Caco-2 (cell line): ENCODE data around the gene KCTD8. TPM values are rescaled to one million over a fixed set of nuclear protein-coding genes. Genes with fewer than 3 reads are reported as not detected.
A peak's percentile ranks its signal among the peaks of the same experiment; 100 is the strongest.

Source experiments
- BruUV-seq: library from RNA; stranded (reverse); fragments of 400-500 nt; replicated peaks from 2 replicates; lab custom pipeline; 2021; lab: Mats Ljungman, UMichigan
- CTCF ChIA-PET: fragments of 300-600 bp; sonication (Branson Sonifier 250); formaldehyde crosslinking; loops from one replicate; lab custom pipeline; 2022; ENCODE audit warnings: antibody characterized with exemption; lab: Charles Lee
- POLR2A ChIA-PET: fragments of 300-600 bp; sonication (Branson Sonifier 250); formaldehyde crosslinking; loops from one replicate; lab custom pipeline; 2022; ENCODE audit warnings: antibody characterized with exemption; lab: Charles Lee
- DNase-seq, 2 experiments: peaks; one replicate each; pipeline versions ENCODE4 v3.0.0 to v3.0.0-alpha.2; 2020 to 2022
- H3K27me3 ChIP-seq: replicated peaks from 2 replicates; pipeline ENCODE4 v1.6.0; 2011; ENCODE audit warnings: low read length; ENCODE audit not compliant: control insufficient read depth, insufficient read depth
- H3K36me3 ChIP-seq: 2 replicates; pipeline ENCODE4 v1.5.1; 2011; ENCODE audit warnings: low read length; ENCODE audit not compliant: control insufficient read depth, insufficient read depth
- H3K4me1 ChIP-seq: fragments of 250-450 bp; sonication (Bioruptor Pico); 2 replicates; pipeline ENCODE4 v1.5.1; 2020; ENCODE audit warnings: mild to moderate bottlenecking
- H3K4me3 ChIP-seq: 2 replicates; pipeline ENCODE4 v1.5.1; 2011; ENCODE audit warnings: low read depth, mild to moderate bottlenecking, control low read depth, low read length
- H3K9me3 ChIP-seq: fragments of 250-450 bp; sonication (Bioruptor Pico); 2 replicates; pipeline ENCODE4 v1.5.1; 2020; ENCODE audit warnings: mild to moderate bottlenecking, moderate library complexity
- H3K27ac Mint-ChIP-seq: one replicate; pipeline ENCODE4 v1.8.0; 2022; ENCODE audit warnings: mixed read lengths; ENCODE audit not compliant: unreplicated experiment
- H3K27me3 Mint-ChIP-seq: one replicate; pipeline ENCODE4 v1.8.0; 2022; ENCODE audit warnings: mixed read lengths; ENCODE audit not compliant: insufficient read depth, unreplicated experiment
- H3K36me3 Mint-ChIP-seq: one replicate; pipeline ENCODE4 v1.8.0; 2022; ENCODE audit warnings: mild to moderate bottlenecking, mixed read lengths; ENCODE audit not compliant: insufficient read depth, unreplicated experiment
- H3K4me1 Mint-ChIP-seq: one replicate; pipeline ENCODE4 v1.8.0; 2022; ENCODE audit warnings: low read depth, mixed read lengths; ENCODE audit not compliant: unreplicated experiment
- H3K4me3 Mint-ChIP-seq: one replicate; pipeline ENCODE4 v1.8.0; 2022; ENCODE audit warnings: mild to moderate bottlenecking, moderate library complexity, mixed read lengths; ENCODE audit not compliant: unreplicated experiment
- H3K9me3 Mint-ChIP-seq: one replicate; pipeline ENCODE4 v1.8.0; 2022; ENCODE audit warnings: mixed read lengths; ENCODE audit not compliant: unreplicated experiment
- CTCF ChIP-seq, 2 experiments: fragments of 200-600 bp in 1 of 2; IDR thresholded peaks; 1 replicate in 1 of 2; 2 replicates in 1 of 2; pipeline versions ENCODE4 v1.5.1 to v1.8.0; 2011 to 2022; ENCODE audit warnings: antibody characterized with exemption in 1 of 2, control low read depth in 1 of 2, inconsistent platforms in 1 of 2, low read depth in 1 of 2, low read length in 1 of 2, mild to moderate bottlenecking in 1 of 2, moderate library complexity in 1 of 2; ENCODE audit not compliant: insufficient read depth in 1 of 2, severe bottlenecking in 1 of 2, unreplicated experiment in 1 of 2
- intact Hi-C: fragments of 100-400 bp; cut with micrococcal nuclease; formaldehyde crosslinking; loops from one replicate; pipeline ENCODE4 v1.10.0; 2022; ENCODE audit not compliant: unreplicated experiment
- total RNA-seq: library from RNA; stranded (reverse); gene quantifications from 2 replicates; pipeline ENCODE4 v1.2.3, GENCODE V29; 2022

Gene KCTD8
- total RNA-seq, 1 experiment from 2014 or later: not detected

GRCh38 chr4:44493924-44494323, 45.3 kb upstream of the KCTD8 start:
- no TSS peak for BruUV-seq
- peak; percentile 18 to 57 for TF ChIP-seq CTCF (IDR thresholded peaks at IDR 0.05; ENCODE audit: insufficient read depth in 1 of 2, low read depth in 1 of 2, low read length in 1 of 2, severe bottlenecking in 1 of 2, unreplicated experiment in 1 of 2)
- DNase-seq: peak in 1 of 2 experiments; percentile 22
- intact Hi-C loops: loop anchor here (5.0 kb wide), 1 partner anchor 1362 kb away; no protein-coding TSS in a partner anchor
- POLR2A ChIA-PET: no interaction called here
- H3K9me3 ChIP-seq: no peaks in the 10 kb centered on the region
- CTCF ChIA-PET: interaction anchor here (0.7 to 1.0 kb wide), 4 partner anchors 18 to 1362 kb away, joined by 3 to 4 read pairs (median 3); no protein-coding TSS in a partner anchor
- no peaks in the 10 kb centered on the region for H3K4me1 ChIP-seq
- H3K27me3 ChIP-seq: no peaks in the 10 kb centered on the region
- H3K4me3 ChIP-seq: no peak overlapping the region
- no peak overlapping the region for H3K4me3 Mint-ChIP-seq
- H3K27ac Mint-ChIP-seq: no peak overlapping the region
- H3K4me1 Mint-ChIP-seq: no peaks in the 10 kb centered on the region
- H3K36me3 ChIP-seq: no peaks in the 10 kb centered on the region
- H3K36me3 Mint-ChIP-seq: no peaks in the 10 kb centered on the region
- no peaks in the 10 kb centered on the region for H3K9me3 Mint-ChIP-seq
- H3K27me3 Mint-ChIP-seq: no peaks in the 10 kb centered on the region

GRCh38 chr4:44487341-44487740, 38.7 kb upstream of the KCTD8 start:
- Mint-ChIP-seq H3K36me3 (no peaks in the 10 kb centered on the region), H3K4me3 (no peak overlapping the region)

DNA sequence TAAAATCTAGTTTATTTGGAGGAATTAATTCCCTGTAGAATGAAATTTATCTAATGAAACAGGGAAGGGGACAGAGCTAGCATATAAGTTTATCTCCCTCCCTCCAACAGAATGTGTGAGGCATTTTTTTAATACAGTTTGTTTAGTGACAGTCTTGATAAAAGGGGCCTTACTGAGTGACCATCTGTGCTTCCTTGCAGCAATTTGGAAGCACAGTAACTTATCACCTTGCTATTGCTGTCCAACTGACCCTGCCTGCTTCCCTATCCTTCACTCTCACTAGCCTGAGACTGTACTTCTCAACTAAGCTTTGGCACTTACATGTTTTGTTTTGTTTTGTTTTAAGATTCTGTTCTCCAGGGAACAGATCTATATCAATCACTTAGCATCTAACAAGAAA, 31.1 kb upstream of the KCTD8 start:
- no TSS peak for BruUV-seq
- Histone ChIP-seq H3K36me3 (no peaks in the 10 kb centered on the region), H3K4me3 (no peak overlapping the region), H3K4me1 (no peaks in the 10 kb centered on the region), H3K9me3 (no peaks in the 10 kb centered on the region), H3K27me3 (no peaks in the 10 kb centered on the region)
- Mint-ChIP-seq H3K27me3 (no peaks in the 10 kb centered on the region), H3K36me3 (no peaks in the 10 kb centered on the region), H3K4me1 (no peaks in the 10 kb centered on the region), H3K27ac (no peak overlapping the region), H3K4me3 (no peak overlapping the region), H3K9me3 (no peaks in the 10 kb centered on the region)
- DNase-seq: no peak
- CTCF ChIA-PET: no interaction called here
- intact Hi-C loops: no loop called here
- POLR2A ChIA-PET: no interaction called here
- no peak for TF ChIP-seq CTCF (IDR thresholded peaks at IDR 0.05; ENCODE audit: insufficient read depth in 1 of 2, low read depth in 1 of 2, low read length in 1 of 2, severe bottlenecking in 1 of 2, unreplicated experiment in 1 of 2)

More at GRCh38 chr4:44487341-44487740, 38.7 kb upstream of the KCTD8 start:
- CTCF ChIA-PET: no interaction called here
- Mint-ChIP-seq H3K4me1 (no peaks in the 10 kb centered on the region), H3K9me3 (no peaks in the 10 kb centered on the region), H3K27me3 (no peaks in the 10 kb centered on the region), H3K27ac (no peak overlapping the region)
- TF ChIP-seq CTCF (IDR thresholded peaks at IDR 0.05; ENCODE audit: insufficient read depth in 1 of 2, low read depth in 1 of 2, low read length in 1 of 2, severe bottlenecking in 1 of 2, unreplicated experiment in 1 of 2): no peak
- Histone ChIP-seq H3K27me3 (no peaks in the 10 kb centered on the region), H3K4me1 (no peaks in the 10 kb centered on the region), H3K36me3 (no peaks in the 10 kb centered on the region), H3K9me3 (no peaks in the 10 kb centered on the region), H3K4me3 (no peak overlapping the region)
- DNase-seq: no peak
- intact Hi-C loops: no loop called here
- POLR2A ChIA-PET: no interaction called here
- no TSS peak for BruUV-seq
